ENCODE results near the gene TMCO6. TPM values are rescaled to one million over a fixed set of nuclear protein-coding genes. Genes with fewer than 3 reads are reported as not detected.
"Not testable (repeated sequence)": the region's sequence is repeated elsewhere in the genome, so short reads cannot be mapped to it uniquely, and the experiment has no call there.

The TMCO6 gene
- polyA plus RNA-seq (2013, experiment 1 of 2; ENCODE audit: insufficient read length), result 5.8 TPM
- 7.6 TPM for polyA plus RNA-seq (2013, experiment 2 of 2; ENCODE audit: insufficient read length)

DNA sequence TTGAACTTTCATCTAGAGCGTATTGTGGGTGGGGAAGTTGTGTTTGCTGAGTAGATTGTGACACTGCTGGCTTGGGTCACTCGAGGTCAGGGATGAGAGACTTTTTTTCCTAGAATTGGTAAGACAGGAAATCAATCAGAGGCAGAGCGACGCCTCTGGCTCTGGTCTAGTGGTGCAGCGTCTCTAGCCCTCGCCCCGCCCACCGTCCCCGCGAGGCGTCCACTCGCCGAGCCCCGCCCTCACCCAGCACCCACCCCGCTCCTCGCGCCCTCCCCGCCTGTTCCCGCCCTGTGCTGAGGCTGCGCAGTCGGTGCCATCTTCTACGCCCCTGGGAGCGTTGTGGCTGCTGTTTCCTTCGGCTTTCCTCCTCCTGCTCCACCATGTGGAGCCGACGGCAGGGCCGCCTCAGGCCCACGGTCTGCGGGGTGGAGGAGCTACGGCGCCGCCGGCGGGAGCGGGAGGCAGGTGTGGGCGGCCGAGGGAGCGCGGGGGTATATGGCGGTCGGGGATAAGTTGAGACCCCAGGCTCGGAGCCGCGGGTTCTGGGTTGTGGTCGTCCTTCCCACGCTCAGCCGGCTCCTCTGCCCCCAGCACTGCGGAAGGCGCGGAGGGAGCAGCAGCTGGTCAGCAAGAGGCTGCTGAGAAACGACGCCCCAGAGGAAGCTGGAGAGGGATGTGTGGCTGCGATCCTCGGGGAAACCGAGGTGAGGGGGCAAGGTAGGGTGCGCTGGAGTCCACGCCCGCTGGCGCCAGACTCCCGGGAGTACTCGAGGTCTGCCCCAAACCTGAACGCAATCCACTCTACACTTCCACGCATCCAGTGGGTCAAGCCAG, at the start of gene TMCO6:
TMCO6 (plus strand) TSS at position 304 of the 834 bp plus-strand sequence; CDS start at position 381, 77 bp downstream.
- DNase-seq, result peak; percentile 95

DNA sequence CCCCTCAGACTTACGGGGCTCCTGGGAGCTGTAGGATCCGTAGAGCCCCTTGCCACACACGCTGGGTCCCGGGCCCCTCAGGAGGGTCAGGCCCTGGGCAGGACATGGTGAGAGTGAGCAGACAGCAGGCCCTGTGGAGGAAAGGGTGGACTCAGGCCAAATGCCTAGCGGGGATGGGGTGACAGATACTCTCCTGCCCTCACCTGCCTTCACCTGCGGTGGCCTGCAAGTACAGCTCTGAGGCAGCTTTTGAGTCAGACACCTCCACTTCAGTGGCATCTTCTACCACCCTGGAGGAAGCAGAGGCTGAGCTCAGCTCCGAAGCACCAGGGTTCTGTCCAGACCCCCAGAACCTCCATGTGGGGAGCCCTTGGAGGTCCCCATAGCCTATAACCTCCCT, 48.4 kb upstream of the TMCO6 start:
- DNase-seq, result no peak

GRCh38 chr5:140591747-140592372, 47.4 kb upstream of the TMCO6 start:
- peak; percentile 38 for DNase-seq

GRCh38 chr5:140593070-140593469, 46.2 kb upstream of the TMCO6 start:
- DNase-seq, result not testable (repeated sequence)

DNA sequence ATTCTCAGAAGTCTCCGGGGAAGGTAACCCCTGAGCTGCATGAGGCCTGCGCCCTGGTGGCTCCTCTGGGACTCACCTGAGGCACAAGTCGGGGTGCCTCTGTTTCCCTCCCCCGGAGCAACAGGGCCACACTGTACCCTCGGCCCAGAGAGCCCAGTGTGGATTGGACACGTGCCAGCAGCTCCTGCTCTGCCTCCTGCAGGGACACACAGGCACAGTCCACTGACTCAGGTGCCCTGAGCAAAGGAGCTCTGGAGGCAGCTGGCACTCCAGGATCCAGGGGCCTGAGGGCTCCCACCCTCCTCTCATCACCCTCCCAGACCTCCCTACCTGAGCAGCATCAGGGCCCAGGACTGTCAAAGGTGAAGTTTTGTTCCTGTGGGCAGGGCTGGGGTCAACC, 45.1 kb upstream of the TMCO6 start:
- no peak for DNase-seq

- DNase-seq, result no peak
Observed at GRCh38 chr5:140595538-140596300, 43.5 kb upstream of the TMCO6 start.

- DNase-seq, result no peak
Observed at GRCh38 chr5:140596321-140596741, 42.9 kb upstream of the TMCO6 start.

- DNase-seq, result no peak
Observed at GRCh38 chr5:140598836-140599235, 40.4 kb upstream of the TMCO6 start.

- no peak for DNase-seq
Observed at GRCh38 chr5:140600096-140600495, 39.2 kb upstream of the TMCO6 start.

- no peak for DNase-seq
Observed at GRCh38 chr5:140602147-140602546, 37.1 kb upstream of the TMCO6 start.

- DNase-seq, result not testable (repeated sequence)
Observed at GRCh38 chr5:140603446-140603698, 35.9 kb upstream of the TMCO6 start.

DNA sequence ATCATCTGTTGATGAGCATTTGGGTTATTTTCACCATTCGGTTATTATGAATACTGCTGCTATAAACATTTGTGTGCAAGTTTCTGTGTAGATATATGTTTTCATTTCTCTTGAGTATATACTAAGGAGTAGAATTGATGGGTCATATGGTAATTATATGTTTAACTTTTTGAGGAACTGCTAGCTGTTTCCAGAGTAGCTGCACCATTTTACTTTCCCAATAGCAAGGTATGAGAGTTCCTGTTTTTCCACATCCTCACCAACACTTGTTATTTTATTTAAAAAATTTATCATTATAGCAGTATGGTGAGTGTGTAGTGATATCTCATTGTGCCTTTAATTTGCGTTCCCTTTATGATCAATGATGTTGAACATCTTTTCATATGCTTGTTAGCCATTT, 35.5 kb upstream of the TMCO6 start:
- DNase-seq, result no peak

GRCh38 chr5:140605879-140606278, 33.4 kb upstream of the TMCO6 start:
- no peak for DNase-seq

- no peak for DNase-seq
Observed at GRCh38 chr5:140607031-140607430, 32.2 kb upstream of the TMCO6 start.

DNA sequence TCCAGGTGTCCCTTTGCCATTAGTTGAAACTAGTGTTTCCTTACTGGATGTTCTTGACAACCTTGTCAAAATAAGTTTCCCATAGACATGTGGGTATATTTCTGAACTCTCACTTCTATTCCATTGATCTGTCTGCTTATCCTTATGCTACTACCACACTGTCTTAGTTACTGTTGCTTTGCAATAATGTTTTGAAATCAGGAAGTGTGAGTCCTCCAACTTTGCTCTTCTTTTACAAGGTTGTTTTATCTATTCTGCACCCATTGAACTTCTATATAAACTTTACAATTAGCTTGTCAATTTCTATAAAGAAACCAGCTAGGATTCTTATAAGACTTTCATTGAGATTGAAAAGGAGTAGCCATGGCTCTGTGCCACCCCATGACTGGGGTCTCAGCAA, 30.5 kb upstream of the TMCO6 start:
- DNase-seq, result no peak

DNA sequence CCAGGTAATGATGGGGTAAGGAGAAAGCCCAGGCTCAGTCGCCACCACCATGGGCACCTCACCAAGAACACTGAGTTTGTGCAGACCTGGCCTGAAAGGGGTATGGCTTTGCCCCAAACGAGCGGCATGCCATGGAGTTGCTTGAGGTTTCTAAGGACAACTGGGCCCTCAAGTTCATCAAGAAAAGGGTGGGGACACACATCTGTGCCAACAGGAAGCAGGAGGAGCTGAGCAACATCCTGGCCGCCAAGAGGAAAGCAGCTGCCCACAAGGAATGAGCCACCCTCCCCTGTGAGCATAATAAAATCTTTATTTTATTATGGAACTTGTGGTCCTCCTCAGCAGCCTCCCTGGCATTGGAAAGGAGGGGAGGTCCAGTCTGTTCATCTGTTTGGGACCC, 30.1 kb upstream of the TMCO6 start:
- no peak for DNase-seq

- peak; percentile 13 for DNase-seq
Observed at GRCh38 chr5:140611020-140611521, 28.2 kb upstream of the TMCO6 start.

DNA sequence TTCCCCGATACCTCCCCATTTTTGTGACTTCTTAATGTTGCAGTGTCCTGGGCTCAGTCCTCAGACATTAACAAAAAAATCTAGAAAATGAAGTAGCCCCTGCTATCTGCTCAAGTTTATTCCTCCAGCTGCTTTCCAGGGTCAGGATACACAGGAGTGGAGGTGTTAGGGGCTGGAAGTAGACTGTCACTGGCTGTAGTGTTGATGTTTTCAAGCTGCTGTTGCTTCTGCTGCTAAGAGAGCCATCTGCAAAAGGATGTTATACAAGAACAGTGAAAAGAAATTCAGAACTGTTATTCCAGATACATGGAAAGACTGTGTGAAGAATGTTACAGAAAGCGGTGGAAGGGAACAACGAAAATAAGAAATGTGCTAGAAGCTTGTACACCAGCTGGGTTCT, 16.9 kb upstream of the TMCO6 start:
- DNase-seq, result no peak

DNA sequence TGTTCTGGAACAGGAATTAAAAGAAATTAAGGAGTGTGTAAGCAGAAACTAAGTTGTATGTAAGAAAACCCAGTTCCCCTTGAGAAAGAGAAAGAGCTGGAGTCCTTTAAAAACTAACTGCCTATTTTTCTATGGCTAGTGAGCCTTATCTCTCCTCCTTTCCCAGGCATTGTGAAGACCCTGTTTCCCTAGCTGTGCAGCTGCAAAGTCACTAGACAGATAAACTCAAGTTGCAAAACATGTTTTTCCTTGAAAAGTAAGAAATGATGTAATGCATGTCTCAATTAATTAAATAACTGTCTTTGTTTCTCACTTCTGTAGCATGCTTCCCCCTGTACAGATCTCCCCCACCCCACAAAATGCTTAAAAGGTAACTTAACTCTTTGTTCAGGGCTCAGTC, 16.2 kb upstream of the TMCO6 start:
- not testable (repeated sequence) for DNase-seq

DNA sequence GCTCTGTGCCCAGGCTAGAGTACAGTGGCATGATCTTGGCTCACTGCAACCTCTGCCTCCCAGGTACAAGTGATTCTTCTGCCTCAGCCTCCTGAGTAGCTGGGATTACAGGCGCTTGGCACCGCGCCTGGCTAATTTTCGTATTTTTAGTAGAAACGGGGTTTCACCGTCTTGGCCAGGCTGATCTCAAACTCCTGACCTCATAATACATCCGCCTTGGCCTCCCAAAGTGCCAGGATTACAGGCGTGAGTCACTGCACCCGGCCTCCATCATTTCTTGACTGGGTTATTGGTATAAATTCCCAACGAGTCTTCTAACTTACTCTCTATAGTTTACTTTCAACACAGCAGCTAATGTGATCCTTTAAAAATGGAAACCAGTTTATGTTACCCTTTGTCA, 14.4 kb upstream of the TMCO6 start:
- DNase-seq, result not testable (repeated sequence)

DNA sequence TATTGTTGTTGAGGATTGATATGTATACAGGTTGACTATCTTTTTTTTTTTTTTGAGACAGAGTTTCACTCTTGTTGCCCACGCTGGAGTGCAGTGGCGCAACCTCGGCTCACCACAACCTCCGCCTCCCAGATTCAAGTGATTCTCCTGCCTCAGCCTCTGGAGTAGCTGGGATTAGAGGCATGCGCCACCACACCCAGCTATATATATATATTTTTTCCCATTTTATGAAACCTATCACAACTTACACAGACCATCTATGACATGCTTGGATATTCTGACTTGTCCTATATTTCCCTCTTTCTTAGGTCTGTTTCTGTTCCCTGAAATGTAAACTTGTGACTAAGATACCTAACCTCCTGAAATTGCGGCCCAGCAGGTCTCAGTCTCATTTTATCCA, 11.3 kb upstream of the TMCO6 start:
- no peak for DNase-seq

GRCh38 chr5:140628711-140629110, 10.5 kb upstream of the TMCO6 start:
- no peak for DNase-seq

Measured in fibroblast of skin of scalp (primary cell).